ENCODE measurements around the gene APOE. TPM values are rescaled to one million over a fixed set of nuclear protein-coding genes. Genes with fewer than 3 reads are reported as not detected.
"Not testable (repeated sequence)": the region's sequence is repeated elsewhere in the genome, so short reads cannot be mapped to it uniquely, and the experiment has no call there.

Gene APOE
- total RNA-seq, 6 experiments from 2014 or later, result 1.9 to 6.5 (median 2.5) TPM

- Mint-ChIP-seq H3K4me1 (ENCODE audit: low read depth) (peaks cover 14% of the 10 kb centered on the region), H3K36me3 (ENCODE audit: low read depth) (no peaks in the 10 kb centered on the region), H3K27ac (no peak overlapping the region), H3K4me3 (no peak overlapping the region), H3K27me3 (ENCODE audit: insufficient read depth) (peaks cover 14% of the 10 kb centered on the region), H3K9me3 (no peaks in the 10 kb centered on the region)
- TF ChIP-seq CTCF (IDR thresholded peaks at IDR 0.05), result no peak
- DNase-seq, result no peak
Observed at GRCh38 chr19:44924243-44924725, 18.7 kb downstream of the APOE start.

GRCh38 chr19:44925114-44925891, 19.7 kb downstream of the APOE start:
- no peak overlapping the region for H3K4me3 Mint-ChIP-seq

GRCh38 chr19:44926245-44927077, 20.9 kb downstream of the APOE start:
- H3K27ac Mint-ChIP-seq; DNase-seq; H3K36me3 Mint-ChIP-seq (ENCODE audit: low read depth); H3K9me3 Mint-ChIP-seq: not testable (repeated sequence)
- Mint-ChIP-seq H3K27me3 (ENCODE audit: insufficient read depth) (peaks cover 16% of the 10 kb centered on the region), H3K4me3 (peak overlapping the region; percentile 65), H3K4me1 (ENCODE audit: low read depth) (peaks cover 14% of the 10 kb centered on the region)

More at GRCh38 chr19:44925114-44925891, 19.7 kb downstream of the APOE start:
- no peak for DNase-seq
- H3K36me3 Mint-ChIP-seq (ENCODE audit: low read depth), result no peaks in the 10 kb centered on the region
- no peak overlapping the region for H3K27ac Mint-ChIP-seq
- TF ChIP-seq CTCF (IDR thresholded peaks at IDR 0.05), result no peak
- H3K9me3 Mint-ChIP-seq, result no peaks in the 10 kb centered on the region
- H3K4me1 Mint-ChIP-seq (ENCODE audit: low read depth), result peaks cover 14% of the 10 kb centered on the region
- peaks cover 16% of the 10 kb centered on the region for H3K27me3 Mint-ChIP-seq (ENCODE audit: insufficient read depth)

- no peak for DNase-seq
- no peak overlapping the region for H3K27ac Mint-ChIP-seq
- peaks cover 20% of the 10 kb centered on the region for H3K27me3 Mint-ChIP-seq (ENCODE audit: insufficient read depth)
- no peaks in the 10 kb centered on the region for H3K9me3 Mint-ChIP-seq
- no peaks in the 10 kb centered on the region for H3K36me3 Mint-ChIP-seq (ENCODE audit: low read depth)
- peaks cover 14% of the 10 kb centered on the region for H3K4me1 Mint-ChIP-seq (ENCODE audit: low read depth)
- no peak for TF ChIP-seq CTCF (IDR thresholded peaks at IDR 0.05)
- no peak overlapping the region for H3K4me3 Mint-ChIP-seq
Observed at GRCh38 chr19:44927746-44928145, 22.1 kb downstream of the APOE start.

GRCh38 chr19:44930088-44930487, 24.5 kb downstream of the APOE start:
- Mint-ChIP-seq H3K4me3 (no peak overlapping the region), H3K4me1 (ENCODE audit: low read depth) (peaks cover 12% of the 10 kb centered on the region), H3K36me3 (ENCODE audit: low read depth) (no peaks in the 10 kb centered on the region), H3K27ac (no peak overlapping the region), H3K9me3 (no peaks in the 10 kb centered on the region), H3K27me3 (ENCODE audit: insufficient read depth) (peaks cover 20% of the 10 kb centered on the region)
- TF ChIP-seq CTCF (IDR thresholded peaks at IDR 0.05), result no peak
- DNase-seq, result no peak

- H3K4me1 Mint-ChIP-seq (ENCODE audit: low read depth), result peaks cover 6% of the 10 kb centered on the region
- H3K4me3 Mint-ChIP-seq, result no peak overlapping the region
- TF ChIP-seq CTCF (IDR thresholded peaks at IDR 0.05), result no peak
- no peaks in the 10 kb centered on the region for H3K36me3 Mint-ChIP-seq (ENCODE audit: low read depth)
- no peak overlapping the region for H3K27ac Mint-ChIP-seq
- DNase-seq, result no peak
- H3K9me3 Mint-ChIP-seq, result no peaks in the 10 kb centered on the region
- H3K27me3 Mint-ChIP-seq (ENCODE audit: insufficient read depth), result peaks cover 18% of the 10 kb centered on the region
Observed at GRCh38 chr19:44931541-44931940, 25.9 kb downstream of the APOE start.
